Retinal pigment epithelial cell (primary cell): Measurements from ENCODE around the gene NECTIN1.

Experiments used
- DNase-seq: peaks from one replicate; pipeline ENCODE4 v3.0.0-alpha.2; 2010; ENCODE audit warnings: low read depth
- H3K4me3 ChIP-seq: 2 replicates; pipeline ENCODE4 v1.5.1; 2011; ENCODE audit warnings: mild to moderate bottlenecking, low read length, control low read depth, moderate library complexity
- CTCF ChIP-seq: conservative IDR thresholded peaks from 2 replicates; pipeline ENCODE4 v1.5.1; 2011; ENCODE audit warnings: low read depth, low read length, control low read depth, inconsistent platforms

NECTIN1 gene

DNA sequence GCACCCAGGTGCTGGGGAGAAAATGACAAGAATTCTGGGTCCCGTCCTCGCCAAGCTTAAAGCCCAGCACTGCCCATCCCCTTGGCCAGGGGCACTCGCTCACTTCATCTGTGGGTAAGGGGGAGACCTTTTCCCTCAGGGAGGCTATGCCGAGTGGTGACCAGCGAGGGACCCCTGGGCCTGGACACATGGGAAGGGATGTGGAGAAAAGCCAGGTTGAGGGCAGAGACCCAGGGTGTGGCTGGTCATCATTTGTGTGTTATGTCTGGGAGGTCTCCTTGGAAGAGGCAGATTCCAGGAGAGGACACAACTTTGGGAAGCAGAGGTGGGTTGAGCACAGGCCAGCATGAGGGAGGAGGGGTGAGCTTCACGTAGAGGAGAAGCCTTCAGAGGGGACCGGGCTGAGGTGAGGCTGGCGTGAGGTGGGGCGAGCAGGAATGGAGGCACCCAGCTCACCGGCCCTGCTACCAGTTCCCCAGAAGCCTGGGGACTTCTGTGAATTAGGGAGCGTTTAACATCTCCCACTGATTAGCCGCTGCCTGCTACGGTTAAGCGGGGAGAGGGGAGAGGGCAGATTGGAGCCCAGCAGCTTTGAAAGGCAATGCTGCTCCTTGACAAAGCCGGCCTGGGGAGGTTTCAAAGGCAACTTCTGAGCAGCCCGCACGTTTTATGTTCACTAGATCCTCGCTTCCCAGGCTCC lies 25.8 kb upstream of the NECTIN1 start:
- TF ChIP-seq CTCF, result no peak
- H3K4me3 ChIP-seq, result no peak overlapping the region

DNA sequence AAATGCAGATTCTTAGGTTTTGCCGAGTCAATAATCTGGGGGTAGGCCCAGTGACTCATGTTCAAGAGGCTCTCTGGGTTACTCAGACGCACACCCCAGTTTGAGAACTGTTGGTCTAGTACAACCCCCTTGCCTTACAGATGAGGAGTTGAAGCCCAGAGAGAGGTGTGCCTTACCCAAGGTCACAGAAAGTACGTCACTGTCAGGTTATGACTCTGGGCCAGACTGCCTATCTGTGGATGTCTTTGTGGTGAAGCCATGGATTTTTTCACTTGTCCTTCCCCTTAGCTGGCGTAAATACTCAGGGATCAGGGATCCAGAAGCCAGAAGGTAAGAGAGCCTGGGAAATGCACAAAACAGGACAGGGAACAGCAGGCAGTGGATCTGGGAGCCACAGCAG lies 25.2 kb upstream of the NECTIN1 start:
- TF ChIP-seq CTCF, result no peak
- H3K4me3 ChIP-seq, result no peak overlapping the region
- DNase-seq, result no peak

More for the DNA sequence above, 25.8 kb upstream of the NECTIN1 start:
- no peak for DNase-seq

- DNase-seq, result no peak
- TF ChIP-seq CTCF, result no peak
- no peak overlapping the region for H3K4me3 ChIP-seq
These were observed 23.9 kb upstream of the NECTIN1 start for GRCh38 chr11:119752946-119753345.

DNA sequence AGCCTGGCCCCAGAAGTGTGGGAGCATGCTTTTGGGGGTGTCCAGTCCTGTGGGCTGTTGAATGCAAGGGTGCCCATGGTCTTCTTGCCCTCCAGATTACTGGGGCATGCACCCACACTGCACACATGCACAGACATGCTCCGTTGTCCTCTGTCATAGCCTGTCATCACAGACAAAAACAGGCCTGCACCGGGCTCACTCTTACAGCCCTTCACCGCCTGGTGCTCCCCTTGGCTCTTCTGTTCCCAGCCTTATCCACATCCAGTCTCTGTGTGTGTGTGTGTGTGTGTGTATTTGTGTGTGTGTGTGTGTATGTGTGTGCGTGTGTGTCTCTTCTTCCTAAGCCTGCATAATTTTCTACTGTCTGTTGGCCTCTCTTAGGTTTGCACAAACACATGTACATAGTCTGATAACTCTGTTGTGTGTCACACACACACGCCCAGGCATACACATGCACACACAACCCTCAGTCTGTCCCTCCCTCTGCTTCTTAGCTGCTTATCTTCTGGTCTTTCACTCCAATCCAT lies 23.4 kb upstream of the NECTIN1 start:
- DNase-seq, result no peak
- no peak for TF ChIP-seq CTCF
- H3K4me3 ChIP-seq, result no peak overlapping the region

DNA sequence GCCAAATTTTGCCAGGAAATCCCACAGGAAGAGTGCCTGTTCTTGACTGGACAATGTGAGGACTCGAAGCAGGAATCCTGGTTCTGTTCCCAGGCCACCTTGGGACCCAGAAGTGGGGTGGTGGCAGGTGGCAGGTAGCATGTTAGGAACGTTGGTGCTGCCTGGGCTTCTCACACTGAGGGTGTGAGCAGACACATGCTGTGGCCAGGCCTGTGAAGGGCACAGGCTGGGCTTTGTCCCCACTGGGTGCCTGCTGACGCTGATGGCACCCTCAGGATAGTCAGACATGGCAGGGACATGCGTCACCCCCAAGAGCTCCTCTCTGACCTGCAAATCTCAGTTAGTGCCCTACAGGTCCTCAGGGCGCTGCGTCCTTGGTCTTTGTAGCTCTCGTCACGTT lies 21.1 kb upstream of the NECTIN1 start:
- no peak overlapping the region for H3K4me3 ChIP-seq
- no peak for TF ChIP-seq CTCF
- DNase-seq, result no peak

DNA sequence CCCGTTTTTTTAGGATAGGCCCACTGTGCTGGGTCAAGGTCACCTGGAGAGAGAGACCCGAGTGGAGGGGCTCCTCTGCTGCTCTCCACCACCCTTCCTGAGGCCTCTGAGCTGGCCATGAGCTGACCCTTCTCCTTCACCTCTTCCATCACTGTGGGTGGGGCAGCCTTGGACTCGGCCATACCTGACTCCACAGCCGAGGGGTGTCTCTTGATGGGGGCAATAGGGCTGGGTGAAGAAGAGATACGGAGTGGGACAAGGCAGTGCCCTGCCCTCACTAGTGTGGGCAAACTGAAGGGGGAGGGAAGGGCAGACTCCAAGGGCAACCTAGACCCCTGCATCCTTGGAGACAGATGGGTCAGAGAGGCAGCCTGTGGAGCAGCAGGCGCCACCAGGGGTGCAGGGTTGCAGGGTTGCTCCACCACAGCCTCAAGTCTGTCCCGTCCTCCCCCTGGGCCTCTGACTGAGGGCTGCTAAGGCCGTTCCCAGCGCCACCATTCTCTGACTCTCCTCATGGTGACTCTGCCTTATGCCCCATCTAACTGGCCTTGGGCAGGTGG lies 20.1 kb upstream of the NECTIN1 start:
- no peak for DNase-seq
- no peak overlapping the region for H3K4me3 ChIP-seq
- no peak for TF ChIP-seq CTCF
